Measurements from ENCODE around the gene ADAMTS10. TPM values are rescaled to one million over a fixed set of nuclear protein-coding genes. Genes with fewer than 3 reads are reported as not detected.
A peak's percentile ranks its signal among the peaks of the same experiment; 100 is the strongest.

Gene ADAMTS10
- total and polyA plus RNA-seq, 2 of the 13 experiments (the other 11 are each of a cell fraction or from before 2014, with no cell fraction given) = 0.49 to 1.7 TPM

DNA sequence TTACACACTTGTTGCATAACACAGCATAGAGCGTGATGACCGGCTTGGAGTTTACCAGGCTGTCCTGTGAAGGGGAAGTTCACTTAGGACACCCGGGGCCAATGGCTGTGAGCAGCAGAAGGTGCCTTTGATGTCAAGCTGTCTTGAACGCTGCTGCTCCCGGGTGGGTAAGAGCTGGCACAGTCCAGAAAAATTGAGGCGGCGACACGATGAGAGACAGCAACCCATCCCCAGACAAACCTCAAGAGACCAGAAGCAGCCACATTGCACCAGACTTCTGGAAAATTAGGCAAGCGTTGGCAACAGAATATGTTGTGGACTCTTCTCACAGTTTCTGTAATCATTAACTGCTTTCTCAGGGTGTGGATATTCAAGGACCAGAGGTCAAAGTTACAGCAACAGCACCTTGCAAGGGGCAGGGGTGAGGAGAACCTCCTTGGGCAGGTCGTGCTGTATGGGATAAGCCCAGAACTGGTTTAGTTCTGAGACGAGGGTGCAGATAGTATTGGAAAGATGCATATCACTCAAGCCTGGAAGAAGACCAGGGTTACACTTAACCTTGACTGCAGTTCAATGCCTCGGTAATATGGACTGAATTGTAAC lies 30.0 kb upstream of the ADAMTS10 start (continued):
- TF ChIP-seq, protein P1, sequence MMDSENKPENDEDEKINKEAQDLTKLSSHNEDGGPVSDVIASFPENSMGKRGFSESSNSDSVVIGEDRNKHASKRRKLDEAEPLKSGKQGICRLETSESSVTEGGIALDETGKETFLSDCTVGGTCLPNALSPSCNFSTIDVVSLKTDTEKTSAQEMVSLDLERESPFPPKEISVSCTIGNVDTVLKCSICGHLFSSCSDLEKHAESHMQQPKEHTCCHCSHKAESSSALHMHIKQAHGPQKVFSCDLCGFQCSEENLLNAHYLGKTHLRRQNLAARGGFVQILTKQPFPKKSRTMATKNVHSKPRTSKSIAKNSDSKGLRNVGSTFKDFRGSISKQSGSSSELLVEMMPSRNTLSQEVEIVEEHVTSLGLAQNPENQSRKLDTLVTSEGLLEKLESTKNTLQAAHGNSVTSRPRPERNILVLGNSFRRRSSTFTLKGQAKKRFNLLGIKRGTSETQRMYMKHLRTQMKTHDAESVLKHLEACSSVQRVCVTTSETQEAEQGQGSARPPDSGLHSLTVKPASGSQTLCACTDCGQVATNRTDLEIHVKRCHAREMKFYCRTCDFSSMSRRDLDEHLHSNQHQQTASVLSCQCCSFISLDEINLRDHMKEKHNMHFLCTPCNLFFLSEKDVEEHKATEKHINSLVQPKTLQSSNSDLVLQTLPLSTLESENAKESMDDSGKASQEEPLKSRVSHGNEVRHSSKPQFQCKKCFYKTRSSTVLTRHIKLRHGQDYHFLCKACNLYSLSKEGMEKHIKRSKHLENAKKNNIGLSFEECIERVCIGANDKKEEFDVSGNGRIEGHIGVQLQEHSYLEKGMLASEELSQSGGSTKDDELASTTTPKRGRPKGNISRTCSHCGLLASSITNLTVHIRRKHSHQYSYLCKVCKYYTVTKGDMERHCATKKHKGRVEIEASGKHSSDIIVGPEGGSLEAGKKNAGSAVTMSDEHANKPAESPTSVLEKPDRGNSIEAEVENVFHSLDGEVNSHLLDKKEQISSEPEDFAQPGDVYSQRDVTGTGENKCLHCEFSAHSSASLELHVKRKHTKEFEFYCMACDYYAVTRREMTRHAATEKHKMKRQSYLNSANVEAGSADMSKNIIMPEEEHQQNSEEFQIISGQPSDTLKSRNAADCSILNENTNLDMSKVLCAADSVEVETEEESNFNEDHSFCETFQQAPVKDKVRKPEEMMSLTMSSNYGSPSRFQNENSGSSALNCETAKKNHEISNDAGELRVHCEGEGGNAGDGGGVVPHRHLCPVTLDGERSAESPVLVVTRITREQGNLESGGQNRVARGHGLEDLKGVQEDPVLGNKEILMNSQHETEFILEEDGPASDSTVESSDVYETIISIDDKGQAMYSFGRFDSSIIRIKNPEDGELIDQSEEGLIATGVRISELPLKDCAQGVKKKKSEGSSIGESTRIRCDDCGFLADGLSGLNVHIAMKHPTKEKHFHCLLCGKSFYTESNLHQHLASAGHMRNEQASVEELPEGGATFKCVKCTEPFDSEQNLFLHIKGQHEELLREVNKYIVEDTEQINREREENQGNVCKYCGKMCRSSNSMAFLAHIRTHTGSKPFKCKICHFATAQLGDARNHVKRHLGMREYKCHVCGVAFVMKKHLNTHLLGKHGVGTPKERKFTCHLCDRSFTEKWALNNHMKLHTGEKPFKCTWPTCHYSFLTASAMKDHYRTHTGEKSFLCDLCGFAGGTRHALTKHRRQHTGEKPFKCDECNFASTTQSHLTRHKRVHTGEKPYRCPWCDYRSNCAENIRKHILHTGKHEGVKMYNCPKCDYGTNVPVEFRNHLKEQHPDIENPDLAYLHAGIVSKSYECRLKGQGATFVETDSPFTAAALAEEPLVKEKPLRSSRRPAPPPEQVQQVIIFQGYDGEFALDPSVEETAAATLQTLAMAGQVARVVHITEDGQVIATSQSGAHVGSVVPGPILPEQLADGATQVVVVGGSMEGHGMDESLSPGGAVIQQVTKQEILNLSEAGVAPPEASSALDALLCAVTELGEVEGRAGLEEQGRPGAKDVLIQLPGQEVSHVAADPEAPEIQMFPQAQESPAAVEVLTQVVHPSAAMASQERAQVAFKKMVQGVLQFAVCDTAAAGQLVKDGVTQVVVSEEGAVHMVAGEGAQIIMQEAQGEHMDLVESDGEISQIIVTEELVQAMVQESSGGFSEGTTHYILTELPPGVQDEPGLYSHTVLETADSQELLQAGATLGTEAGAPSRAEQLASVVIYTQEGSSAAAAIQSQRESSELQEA (CRISPR knock-in tag; IDR thresholded peaks at IDR 0.05; ENCODE audit: not compliant biosample characterization) = no peak
- TF ChIP-seq RBM39 (IDR thresholded peaks at IDR 0.05; ENCODE audit: low read depth, low read length, poor library complexity, severe bottlenecking) (no peak), RFX1 (IDR thresholded peaks at IDR 0.05) (no peak; the same call in 1 of the 2 replicates), JUND (CRISPR knock-in tag; IDR thresholded peaks at IDR 0.05) (peak; percentile 50), KAT8 (CRISPR knock-in tag; IDR thresholded peaks at IDR 0.05) (peak; percentile 54; the same call in 1 of the 2 replicates), HNRNPH1 (optimal IDR thresholded peaks at IDR 0.05; ENCODE audit: low read depth, low read length) (no peak), FOXJ3 (CRISPR knock-in tag; IDR thresholded peaks at IDR 0.05; ENCODE audit: borderline replicate concordance) (no peak; the same call in 1 of the 2 replicates), TBX2 (CRISPR knock-in tag; IDR thresholded peaks at IDR 0.05; ENCODE audit: borderline replicate concordance) (peak; percentile 83), ZNF296 (CRISPR knock-in tag; conservative IDR thresholded peaks at IDR 0.05) (no peak), SAP130 (CRISPR knock-in tag; IDR thresholded peaks at IDR 0.05; ENCODE audit: low read depth) (peak; percentile 67), ZNF607 (CRISPR knock-in tag; IDR thresholded peaks at IDR 0.05; ENCODE audit: borderline replicate concordance) (no peak), TCF7 (IDR thresholded peaks at IDR 0.05; ENCODE audit: low read depth) (peak; percentile 35)
- TF ChIP-seq, protein P2, sequence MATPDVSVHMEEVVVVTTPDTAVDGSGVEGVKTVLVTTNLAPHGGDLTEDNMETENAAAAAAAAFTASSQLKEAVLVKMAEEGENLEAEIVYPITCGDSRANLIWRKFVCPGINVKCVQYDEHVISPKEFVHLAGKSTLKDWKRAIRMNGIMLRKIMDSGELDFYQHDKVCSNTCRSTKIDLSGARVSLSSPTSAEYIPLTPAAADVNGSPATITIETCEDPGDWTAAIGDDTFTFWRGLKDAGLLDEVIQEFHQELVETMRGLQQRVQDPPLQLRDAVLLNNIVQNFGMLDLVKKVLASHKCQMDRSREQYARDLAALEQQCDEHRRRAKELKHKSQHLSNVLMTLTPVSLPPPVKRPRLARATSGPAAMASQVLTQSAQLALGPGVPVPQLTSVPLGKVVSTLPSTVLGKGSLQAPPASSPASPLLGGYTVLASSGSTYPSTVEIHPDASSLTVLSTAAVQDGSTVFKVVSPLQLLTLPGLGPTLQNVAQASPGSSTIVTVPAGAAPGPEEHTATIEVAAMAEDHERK (CRISPR knock-in tag; IDR thresholded peaks at IDR 0.05; ENCODE audit: low read depth) = no peak
- TF ChIP-seq, protein P3, sequence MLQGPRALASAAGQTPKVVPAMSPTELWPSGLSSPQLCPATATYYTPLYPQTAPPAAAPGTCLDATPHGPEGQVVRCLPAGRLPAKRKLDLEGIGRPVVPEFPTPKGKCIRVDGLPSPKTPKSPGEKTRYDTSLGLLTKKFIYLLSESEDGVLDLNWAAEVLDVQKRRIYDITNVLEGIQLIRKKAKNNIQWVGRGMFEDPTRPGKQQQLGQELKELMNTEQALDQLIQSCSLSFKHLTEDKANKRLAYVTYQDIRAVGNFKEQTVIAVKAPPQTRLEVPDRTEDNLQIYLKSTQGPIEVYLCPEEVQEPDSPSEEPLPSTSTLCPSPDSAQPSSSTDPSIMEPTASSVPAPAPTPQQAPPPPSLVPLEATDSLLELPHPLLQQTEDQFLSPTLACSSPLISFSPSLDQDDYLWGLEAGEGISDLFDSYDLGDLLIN (CRISPR knock-in tag; IDR thresholded peaks at IDR 0.05; ENCODE audit: borderline replicate concordance) = no peak
- TF ChIP-seq, protein P4, sequence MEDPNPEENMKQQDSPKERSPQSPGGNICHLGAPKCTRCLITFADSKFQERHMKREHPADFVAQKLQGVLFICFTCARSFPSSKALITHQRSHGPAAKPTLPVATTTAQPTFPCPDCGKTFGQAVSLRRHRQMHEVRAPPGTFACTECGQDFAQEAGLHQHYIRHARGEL (CRISPR knock-in tag; IDR thresholded peaks at IDR 0.05) = no peak
- TF ChIP-seq, protein P5, sequence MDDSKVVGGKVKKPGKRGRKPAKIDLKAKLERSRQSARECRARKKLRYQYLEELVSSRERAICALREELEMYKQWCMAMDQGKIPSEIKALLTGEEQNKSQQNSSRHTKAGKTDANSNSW (CRISPR knock-in tag; IDR thresholded peaks at IDR 0.05; ENCODE audit: borderline replicate concordance) = no peak; the same call in 1 of the 2 replicates
- TF ChIP-seq, protein P6, sequence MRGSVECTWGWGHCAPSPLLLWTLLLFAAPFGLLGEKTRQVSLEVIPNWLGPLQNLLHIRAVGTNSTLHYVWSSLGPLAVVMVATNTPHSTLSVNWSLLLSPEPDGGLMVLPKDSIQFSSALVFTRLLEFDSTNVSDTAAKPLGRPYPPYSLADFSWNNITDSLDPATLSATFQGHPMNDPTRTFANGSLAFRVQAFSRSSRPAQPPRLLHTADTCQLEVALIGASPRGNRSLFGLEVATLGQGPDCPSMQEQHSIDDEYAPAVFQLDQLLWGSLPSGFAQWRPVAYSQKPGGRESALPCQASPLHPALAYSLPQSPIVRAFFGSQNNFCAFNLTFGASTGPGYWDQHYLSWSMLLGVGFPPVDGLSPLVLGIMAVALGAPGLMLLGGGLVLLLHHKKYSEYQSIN (CRISPR knock-in tag; IDR thresholded peaks at IDR 0.05; ENCODE audit: borderline replicate concordance) = no peak

All from HepG2 (cell line).